SU-DHL-6 (cell line): ENCODE data around the gene RSPRY1.

ENCODE experiments used
- CTCF ChIP-seq: fragments of 200-600 bp; sonication (generic); IDR thresholded peaks from one replicate; pipeline ENCODE4 v1.5.1; 2017; ENCODE audit warnings: antibody characterized with exemption, mild to moderate bottlenecking, low read length, moderate library complexity; ENCODE audit not compliant: insufficient read depth, poor library complexity, severe bottlenecking
- EZH2phosphoT487 ChIP-seq: fragments of 200-600 bp; sonication (generic), shearing (Covaris generic); conservative IDR thresholded peaks from 2 replicates; pipeline ENCODE4 v1.6.1; 2018; ENCODE audit warnings: mild to moderate bottlenecking, antibody characterized with exemption, low read length, moderate library complexity, mixed read lengths

- TF ChIP-seq CTCF (no peak), EZH2phosphoT487 (no peak)
These were observed 20.6 kb upstream of the RSPRY1 start for GRCh38 chr16:57165483-57165882.
